DMS153 (cell line): ENCODE measurements around the gene DAD1.
"Not testable (repeated sequence)": the region's sequence is repeated elsewhere in the genome, so short reads cannot be mapped to it uniquely, and the experiment has no call there.

Source experiments
- DNase-seq: peaks from one replicate; lab custom pipeline; 2025; lab: John Stamatoyannopoulos, UW

The DAD1 gene

DNA sequence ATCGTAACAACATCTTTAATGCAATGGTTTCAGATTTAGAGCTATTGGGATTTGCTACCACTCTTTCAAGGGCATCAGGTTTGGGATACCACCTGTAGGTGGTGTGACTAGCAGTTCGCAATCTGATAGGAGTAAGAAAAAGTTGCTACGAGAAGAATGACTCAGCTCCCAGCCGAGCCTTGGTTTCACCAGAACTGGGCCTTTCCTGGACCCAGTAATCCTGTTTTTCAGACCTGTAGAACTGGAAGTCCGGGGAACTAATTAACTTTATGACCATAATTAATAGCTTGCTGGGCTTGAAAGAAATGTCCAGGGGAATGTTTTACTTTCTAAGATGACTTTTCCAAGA is 9.8 kb upstream of the DAD1 start:
- peak; percentile 2 for DNase-seq

- peak; percentile 29 for DNase-seq
These were observed 9.3 kb upstream of the DAD1 start, which contains the start of gene ABHD4 for GRCh38 chr14:22598099-22598895. ABHD4 (plus strand) TSS chr14:22598300; CDS start chr14:22598307, 7 bp downstream.

DNA sequence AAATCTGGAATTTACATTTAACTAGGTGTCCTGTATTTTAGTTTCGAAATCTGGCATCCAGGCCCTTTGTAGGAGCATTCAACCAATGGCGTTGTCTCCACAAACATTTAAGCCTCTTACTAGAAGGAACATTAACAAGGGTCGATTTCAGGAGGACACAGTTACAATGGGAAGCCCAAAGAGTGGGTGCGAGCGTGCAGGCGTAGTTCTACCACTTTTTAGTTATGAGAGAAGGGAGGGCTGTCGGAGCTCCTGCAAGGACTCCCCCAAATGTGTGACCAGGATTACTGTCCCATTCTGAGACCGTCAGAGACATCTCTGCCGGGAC is 8.7 kb upstream of the DAD1 start:
- no peak for DNase-seq

GRCh38 chr14:22597265-22597664 is 8.2 kb upstream of the DAD1 start:
- DNase-seq, result no peak

DNA sequence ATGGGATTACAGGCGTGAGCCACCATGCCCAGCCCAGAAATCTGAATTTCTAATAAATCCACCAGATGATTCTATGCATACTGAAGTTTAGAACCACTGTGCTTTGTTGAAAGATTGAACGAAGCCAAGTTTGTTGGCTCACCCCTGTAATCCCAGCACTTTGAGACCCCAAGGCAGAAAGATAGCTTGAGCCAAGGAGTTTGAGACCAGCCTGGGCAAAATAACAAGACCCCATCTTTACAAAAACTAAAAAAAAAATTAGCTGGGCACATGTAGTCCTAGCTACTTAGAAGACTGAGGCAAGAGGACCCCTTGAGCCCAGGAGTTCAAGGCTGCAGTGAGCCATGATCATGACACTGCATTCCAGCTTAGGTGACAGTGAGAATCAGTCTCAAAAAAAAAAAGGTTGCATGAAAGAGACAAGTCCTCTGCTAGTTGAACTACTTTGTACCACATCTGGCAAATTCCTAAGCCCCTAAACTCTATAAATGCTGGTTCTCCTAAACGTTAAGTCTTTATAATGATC is 7.4 kb upstream of the DAD1 start:
- no peak for DNase-seq

GRCh38 chr14:22594156-22594716 is 5.2 kb upstream of the DAD1 start:
- DNase-seq, result no peak

DNA sequence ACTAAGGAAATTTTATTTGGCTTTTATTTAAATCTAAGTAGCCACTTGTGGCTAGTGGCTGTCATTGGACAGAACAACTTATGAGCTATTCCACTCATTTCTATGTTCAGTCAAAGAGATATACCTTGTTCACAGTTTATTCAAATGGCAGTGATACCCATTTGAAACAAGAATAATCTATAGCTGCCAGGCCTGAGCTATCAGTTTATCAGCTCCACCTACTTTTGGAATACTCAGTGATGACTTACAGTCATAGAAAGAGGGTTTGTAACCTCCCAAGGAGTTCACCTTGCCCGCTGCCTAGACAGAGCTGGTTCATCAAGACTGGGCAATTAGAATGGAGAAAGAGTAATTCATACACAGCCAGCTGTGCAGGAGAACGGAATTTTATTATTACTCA is 4.6 kb upstream of the DAD1 start:
- no peak for DNase-seq

GRCh38 chr14:22593189-22593588 is 4.2 kb upstream of the DAD1 start:
- no peak for DNase-seq

DNA sequence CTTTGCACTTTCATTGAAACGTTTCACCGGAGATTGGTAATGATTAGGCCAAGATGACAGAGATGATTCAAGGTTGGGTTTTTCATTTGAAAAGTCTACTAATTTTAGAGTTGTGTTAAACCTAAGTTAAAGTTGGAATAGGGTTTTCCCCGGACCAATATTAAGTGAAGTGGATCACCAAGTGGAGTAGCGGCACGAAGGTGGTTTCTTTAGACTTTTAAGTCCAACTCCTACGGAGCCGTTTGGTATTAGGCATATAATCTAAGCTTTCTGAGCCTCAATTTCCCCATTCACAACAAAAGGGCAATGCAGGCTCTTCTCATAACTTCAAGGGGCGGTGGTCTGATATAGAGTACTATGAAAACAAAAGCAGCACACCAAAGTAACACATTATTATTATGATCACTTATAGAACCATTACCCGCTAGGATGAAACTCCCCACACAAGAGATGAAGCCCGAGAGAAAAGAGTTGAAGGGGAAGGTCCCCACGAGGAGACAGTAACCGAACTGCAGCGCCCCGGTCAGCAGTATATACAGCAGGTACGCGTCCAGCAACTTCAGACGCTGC is 413 bp downstream of the DAD1 start:
- DNase-seq, result no peak

- DNase-seq, result not testable (repeated sequence)
These were observed 1.2 kb downstream of the DAD1 start for GRCh38 chr14:22587677-22588422.

- no peak for DNase-seq
These were observed 1.8 kb downstream of the DAD1 start for GRCh38 chr14:22587247-22587646.

DNA sequence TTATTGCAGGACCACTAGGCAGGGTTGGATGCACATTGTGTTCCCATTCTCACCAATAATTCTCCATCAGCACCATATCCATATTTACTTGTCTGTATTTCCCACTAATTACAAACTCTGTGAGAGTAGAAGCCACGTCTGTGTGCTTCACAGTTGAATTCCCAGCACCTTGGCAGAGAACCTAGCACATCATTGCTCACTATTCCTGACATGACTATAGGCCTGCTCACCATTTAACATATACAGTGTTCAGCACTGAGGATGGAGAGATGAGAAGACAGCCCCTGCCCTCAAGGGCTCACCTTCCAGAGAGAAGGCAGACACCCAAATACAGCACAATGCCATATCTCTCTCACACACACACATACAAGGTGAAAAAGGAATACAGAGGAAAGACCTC is 5.0 kb downstream of the DAD1 start:
- DNase-seq, result no peak

DNA sequence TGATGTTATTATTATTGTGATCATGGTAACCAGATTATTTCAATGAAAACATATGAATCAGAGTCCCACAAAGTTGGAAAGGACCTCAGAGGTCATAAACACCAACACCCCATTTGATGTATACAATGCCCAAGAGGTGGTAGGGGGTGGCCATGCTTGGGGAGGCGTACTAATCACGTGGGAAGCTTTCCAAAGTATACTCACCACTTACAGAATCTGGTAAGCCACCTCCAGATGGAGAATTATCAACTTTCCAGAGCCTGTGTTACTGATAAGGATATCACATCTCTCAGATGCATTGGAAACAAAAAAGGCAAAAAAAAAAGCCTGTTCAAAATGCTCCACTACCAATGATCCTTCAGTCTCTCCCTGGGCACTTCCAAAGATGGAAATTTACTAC is 8.4 kb downstream of the DAD1 start:
- no peak for DNase-seq

DNA sequence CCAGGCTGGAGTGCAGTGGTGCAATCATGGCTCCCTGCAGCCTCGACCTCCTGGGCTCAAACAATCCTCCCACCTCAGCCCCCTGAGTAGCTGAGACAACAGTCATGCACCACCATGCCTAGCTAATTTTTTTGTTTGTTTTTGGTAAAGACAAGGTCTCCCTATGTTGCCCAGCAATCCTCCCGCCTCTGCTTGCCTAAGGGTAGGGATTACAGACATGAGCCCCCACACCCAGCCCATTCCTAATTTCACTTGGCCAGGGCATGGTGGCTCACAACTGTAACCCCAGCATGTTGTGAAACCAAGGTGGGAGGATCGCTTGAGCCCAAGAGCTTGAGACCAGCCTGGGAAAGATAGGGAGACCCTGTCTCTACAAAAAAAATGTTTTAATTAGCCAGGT is 9.1 kb downstream of the DAD1 start:
- no peak for DNase-seq

DNA sequence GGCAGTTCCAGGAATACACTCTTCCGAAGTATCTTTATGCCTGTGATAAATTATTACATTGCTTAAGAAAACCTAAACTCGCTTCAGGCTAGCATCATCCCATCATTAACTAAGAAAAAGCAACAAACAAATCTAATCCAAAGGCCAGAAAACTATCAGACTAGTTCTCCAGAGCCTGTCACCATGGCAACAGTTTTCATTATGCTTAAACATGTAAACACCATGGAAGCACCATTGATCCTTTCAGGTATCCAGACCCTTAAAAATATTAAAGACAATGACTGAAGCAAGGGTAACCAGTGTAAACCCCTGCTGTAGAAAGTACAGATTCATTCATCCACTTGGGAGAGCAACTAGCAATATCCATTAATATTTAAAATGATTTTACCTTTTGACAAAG is 9.8 kb downstream of the DAD1 start:
- DNase-seq, result no peak

DNA sequence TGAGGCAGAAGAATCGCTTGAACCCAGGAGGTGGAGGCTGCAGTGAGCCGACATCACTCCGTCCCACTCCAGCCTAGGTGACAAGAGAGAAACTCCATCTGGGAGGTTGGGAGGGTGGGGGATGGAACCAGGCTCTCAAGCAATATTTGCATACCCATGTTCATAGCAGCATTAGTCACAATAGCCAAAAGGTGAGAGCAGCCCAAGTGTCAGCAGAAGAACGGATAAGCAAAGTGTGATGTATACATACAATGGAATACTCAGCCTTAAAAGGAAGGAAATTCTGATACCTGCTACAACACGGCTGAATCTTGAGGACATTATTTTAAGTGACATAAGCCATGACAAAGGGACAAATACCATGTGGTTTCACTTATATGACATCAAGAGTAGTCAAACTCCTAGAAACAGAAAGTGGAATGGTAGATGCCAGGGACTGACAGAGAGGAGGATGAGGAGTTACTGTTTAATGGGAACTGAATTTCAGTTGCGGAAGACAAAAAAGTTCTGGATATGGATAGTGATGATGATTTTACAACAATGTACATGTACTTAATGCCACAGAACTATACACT is 11.6 kb downstream of the DAD1 start:
- DNase-seq, result no peak

GRCh38 chr14:22573804-22574203 is 15.2 kb downstream of the DAD1 start:
- DNase-seq, result no peak

GRCh38 chr14:22572562-22573058 is 16.4 kb downstream of the DAD1 start:
- DNase-seq, result no peak

- peak; percentile 30 for DNase-seq
These were observed 18.7 kb downstream of the DAD1 start for GRCh38 chr14:22570132-22570949.

DNA sequence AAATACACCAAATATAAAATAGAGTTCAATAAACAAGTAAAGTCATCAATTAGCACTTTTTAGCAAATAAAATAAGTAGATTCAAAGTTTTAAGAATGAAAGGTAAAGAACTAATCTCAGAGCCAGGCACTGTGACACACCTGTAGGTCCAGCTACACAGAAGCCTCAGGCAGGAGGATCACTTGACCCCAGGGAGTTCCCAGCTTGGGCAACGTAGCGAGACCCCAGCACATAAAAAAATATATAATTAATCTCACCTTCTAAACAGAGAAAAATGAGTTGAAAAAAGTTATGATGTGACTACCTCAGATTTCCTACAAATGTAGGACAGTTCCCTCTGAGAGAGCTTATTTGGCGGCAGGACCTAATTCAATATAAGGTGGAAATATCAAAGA is 19.3 kb downstream of the DAD1 start:
- DNase-seq, result no peak

DNA sequence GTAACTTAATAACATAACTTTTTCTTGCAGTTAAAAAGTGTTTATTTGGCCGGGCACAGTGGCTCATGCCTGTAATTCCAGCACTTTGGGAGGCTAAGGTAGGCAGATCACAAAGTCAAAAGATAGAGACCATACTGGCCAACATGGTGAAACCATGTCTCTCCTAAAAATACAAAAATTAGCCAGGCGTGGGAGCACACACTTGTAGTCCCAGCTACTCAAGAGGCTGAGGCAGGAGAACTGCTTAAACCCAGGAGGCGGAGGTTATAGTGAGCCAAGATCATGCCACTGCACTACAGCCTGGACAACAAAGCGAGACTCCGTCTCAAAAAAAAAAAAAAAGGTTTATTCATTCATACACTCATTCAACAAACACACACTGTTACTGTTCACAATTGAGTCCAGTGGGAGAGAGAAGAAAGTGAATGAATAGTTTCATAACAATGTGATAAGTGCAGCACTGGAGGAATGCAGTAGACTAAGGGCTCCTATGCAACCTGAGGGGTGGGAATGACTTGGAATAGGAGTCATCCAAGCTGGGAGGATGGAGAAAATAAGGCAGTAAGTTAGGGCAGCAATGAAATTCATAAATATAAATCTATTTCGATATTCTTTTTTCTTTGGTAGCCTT is 19.8 kb downstream of the DAD1 start:
- DNase-seq, result no peak
